GM21360 (cell line): Measurements from ENCODE around the gene PKD2.
A peak's percentile ranks its signal among the peaks of the same experiment; 100 is the strongest.

Experiments
- ATAC-seq: cut with Tn5 transposase; IDR thresholded peaks from one replicate; pipeline ENCODE4 v1.9.1; 2021; ENCODE audit warnings: mild to moderate bottlenecking, moderate library complexity; ENCODE audit not compliant: unreplicated experiment

Gene PKD2

DNA sequence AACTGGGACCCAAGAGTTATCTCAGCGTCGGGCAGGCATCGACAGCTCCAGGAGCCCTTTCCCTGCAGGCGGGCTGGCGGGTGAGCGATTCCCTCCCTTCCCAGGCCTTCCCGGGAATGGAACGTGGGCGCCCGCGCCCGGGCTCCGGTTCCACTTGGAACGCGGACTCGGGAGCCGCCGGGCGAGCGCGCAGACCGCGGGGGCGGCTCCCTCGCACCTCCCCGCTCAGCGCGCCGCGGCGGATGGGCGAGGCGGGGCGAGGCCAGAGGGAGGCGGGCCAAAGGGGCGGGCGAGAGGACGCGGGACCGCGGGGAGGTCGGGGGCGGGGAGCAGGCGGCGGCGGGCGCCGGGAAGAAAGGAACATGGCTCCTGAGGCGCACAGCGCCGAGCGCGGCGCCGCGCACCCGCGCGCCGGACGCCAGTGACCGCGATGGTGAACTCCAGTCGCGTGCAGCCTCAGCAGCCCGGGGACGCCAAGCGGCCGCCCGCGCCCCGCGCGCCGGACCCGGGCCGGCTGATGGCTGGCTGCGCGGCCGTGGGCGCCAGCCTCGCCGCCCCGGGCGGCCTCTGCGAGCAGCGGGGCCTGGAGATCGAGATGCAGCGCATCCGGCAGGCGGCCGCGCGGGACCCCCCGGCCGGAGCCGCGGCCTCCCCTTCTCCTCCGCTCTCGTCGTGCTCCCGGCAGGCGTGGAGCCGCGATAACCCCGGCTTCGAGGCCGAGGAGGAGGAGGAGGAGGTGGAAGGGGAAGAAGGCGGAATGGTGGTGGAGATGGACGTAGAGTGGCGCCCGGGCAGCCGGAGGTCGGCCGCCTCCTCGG lies at the start of gene PKD2:
Gene PKD2 (plus strand): TSS at position 332 of the 818 bp plus-strand sequence. CDS start 99 bp downstream, at position 431.
- ATAC-seq, result peak; percentile 85

DNA sequence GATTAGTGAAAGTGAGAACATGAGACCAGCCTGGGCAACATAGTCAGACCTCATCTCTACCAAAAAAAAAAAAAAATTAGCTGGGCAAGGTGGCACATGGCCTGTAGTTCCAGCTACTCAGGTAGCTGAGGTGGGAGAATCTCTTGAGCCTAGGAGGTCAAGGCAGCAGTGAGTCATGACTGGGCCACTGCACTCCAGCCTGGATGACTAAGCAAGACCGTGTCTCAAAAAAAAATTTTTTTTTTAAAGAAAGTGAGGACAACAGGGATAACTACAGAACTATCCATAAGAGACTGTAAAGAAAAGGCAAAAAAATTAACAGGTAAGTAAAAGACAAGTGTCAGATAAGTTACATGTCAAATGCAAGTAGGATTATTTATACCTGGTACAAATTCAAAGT lies 45.4 kb upstream of the PKD2 start:
- no peak for ATAC-seq

DNA sequence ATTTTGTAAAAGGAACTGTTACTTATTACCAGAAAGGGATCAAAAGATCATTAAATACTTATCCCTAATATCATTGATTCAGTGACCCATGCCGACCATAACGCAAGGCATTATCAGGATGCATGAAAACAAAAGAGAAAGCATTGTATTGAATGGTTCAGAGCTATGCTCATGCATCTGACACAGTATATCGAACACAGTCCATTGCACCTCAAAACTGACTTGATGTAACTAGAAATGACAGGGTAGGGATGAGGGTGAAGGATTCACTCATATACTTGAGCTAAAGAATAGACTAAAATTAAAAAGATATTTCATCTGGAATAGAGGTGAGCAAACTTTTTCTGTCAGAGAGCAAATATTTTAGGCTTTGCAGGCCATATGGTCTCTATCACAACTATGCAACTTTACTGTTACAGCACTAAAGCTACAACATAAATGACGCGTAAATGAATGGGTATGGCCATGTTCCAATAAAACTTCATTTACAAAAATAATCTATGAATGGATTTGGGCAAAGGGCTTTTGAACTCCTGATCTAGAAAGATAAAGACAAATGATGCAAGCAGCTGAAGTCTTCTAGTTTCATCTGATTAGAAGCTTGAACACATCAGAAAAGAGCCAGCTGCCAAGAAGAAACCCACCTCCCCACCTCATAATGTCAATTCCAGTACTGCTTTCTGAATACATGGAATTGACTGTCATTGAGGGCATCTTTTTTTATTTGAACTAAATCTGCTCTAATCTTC lies 44.9 kb upstream of the PKD2 start:
- ATAC-seq, result no peak

DNA sequence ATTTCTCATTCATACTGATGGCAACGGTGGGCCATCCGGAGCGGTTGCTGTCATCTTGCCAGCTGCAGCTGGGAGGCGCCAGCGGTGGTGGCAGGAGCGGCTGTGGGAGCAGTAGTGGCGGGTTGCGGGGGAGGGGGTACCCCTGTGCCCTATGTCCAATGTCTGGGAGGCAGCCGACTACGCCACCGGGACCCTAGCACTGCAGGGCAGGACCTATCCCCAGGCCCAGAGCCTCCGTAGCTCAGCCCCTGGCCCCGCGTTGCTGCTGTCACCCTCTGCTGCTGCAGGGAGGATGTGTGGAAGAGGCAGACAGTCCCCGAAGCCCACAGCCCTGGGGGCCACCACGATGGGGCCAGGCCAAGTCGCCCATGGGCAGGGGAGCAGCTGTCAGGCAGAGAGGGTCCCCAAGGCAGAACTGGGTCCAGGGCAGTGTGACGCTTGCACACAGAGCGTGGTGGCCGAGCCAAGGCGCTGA lies 41.9 kb upstream of the PKD2 start:
- no peak for ATAC-seq

DNA sequence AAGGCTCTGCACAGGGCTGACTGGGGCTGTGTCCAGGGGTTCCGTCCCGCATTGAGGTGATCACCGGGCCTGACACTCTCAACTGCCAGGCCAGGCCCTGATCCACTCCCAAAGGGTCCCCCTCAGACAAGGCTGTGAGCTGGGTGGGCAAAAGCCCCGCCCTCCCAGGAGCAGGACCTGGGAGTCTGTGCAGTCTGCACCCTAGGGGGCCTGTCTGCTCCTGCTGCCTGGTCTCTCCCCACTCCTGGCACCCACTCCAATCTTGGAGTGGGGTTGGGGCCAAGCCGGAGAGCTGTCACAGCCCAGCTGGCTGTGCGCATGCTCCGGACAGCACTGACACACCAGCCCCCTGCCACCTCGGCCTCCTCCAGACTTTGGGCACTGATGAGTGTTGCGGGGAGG lies 41.3 kb upstream of the PKD2 start:
- ATAC-seq, result no peak

DNA sequence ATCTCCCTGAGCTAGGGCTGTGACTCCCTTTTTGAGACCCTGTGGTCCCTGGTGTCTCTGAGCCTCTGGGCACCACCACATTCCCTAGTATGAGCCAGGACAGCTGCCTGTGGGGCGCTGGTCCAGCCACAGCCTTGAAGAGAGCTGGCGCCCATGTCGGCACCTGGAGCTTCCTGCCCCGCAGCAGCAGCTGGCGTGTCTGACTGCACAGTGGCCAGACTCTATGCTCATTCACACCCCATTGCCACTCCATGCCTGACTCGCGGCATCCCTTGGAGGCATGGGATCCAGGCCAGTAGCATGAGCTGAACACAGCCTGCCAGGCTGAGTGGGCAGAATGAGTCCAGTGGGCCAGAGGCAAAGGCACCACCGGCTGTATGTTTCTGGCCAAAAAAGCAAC lies 40.2 kb upstream of the PKD2 start:
- ATAC-seq, result no peak

DNA sequence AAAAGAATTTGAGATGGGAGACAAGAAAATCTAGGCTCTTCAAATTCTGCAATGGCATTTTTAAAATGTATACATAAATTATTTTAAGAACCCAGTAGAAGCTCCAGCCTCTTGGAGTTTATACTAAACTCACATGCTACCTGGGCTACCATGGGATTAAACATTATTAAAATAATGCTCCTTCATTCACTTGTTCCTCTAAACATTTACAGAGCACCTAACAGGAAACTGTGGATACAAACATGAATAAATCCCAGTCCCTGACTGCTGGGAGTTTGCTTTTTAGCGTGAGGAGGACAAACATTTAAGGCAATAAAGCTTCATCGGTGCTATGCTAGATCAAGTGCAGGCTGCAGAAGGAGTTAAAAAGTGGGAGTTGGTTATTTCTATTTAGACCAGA lies 37.3 kb upstream of the PKD2 start:
- ATAC-seq, result no peak

DNA sequence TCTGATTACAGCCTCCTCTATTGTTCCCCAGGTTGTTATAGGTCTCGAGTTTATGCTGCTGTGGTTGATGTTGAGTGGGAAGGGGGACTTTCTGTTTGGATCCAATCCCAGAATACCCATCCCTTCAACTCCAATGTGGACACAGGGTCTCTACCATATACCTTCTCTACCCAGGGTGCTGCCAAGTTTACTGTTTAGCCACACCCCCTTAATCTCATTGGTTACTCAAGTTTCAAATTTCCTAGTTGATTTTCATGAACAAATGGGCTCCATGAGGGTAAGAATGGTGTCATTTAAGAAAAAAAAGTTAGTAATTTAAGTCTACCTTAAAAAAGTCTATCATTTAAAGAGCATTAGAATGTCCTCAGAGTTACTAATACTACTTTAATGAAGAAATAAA lies 35.6 kb upstream of the PKD2 start:
- ATAC-seq, result no peak

DNA sequence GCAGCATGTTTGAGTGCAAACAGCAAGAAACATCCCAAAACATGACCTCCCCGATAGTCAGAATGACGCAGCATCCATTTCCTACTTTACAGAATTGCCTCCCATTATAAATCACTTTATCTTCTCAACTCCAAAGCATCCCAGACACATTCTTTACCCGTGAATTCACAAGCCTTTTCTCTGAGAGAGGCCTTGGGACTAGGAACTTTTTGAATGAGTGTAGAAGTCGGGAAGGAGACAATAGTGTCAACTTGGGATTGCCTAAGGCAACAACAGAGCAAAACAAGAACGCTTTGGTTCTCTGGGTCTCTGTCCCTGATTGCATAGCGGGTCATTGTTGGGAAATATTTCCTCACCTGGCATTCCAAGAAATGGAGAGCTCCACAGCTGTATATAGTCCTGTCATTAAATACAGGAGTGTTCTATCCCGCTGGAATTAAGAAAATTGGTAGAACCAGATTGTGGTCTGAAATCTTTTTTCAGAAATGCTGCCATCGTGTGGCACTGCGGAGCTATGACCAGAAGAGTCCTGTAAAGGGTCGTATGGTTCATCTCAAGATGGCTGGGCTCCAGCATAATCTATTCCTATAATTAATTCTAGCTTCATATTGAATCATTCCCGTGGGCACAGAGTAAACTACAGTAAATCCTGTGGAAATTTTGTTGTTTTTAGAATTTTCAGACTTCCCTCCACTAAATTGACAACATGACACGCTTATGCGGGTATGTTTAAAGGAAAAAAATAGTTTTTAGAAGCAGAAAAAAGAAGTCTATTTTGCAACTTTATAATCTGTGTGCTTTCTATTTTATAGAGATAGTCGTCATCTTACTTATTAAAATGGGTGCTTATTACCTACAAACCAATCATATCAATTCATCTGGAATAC lies 33.9 kb upstream of the PKD2 start:
- peak; percentile 86 for ATAC-seq

DNA sequence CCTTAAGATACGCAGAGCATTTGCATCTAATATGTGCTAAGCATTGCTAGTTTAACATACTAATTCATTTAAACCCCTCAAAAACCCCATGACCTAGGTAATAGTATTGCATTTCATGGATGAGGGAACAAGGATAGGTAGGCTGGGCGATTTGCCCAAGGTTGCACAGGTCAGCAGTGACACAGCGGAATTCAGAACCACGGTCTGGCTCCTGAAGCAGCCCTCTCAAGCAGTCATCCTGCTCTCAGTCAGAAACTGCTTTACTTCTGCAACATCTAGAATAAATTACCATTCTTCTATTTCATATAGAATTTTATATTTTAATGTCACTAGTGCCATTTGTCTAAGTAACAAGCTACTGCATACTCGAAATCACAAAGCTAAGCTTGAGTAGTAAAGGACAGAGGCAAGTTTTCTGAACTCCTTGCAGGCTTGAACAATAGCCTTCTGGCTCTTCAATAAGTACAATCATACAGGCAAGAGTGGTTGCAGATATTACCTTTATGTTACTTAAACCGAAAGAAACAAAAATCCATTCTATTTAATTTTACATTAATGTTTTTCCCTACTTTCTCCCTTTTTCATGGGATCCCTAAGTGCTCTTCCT lies 32.5 kb upstream of the PKD2 start:
- no peak for ATAC-seq

DNA sequence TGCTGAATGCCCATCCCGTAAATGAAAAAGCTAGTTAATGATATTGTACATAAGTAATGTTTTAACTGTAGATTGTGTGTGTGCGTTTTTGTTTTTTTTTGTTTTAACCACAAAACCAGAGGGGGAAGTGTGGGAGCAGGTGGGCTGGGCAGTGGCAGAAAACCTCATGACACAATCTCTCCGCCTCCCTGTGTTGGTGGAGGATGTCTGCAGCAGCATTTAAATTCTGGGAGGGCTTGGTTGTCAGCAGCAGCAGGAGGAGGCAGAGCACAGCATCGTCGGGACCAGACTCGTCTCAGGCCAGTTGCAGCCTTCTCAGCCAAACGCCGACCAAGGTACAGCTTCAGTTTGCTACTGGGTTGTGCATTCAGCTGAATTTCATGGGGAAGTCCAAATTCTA lies 32.0 kb upstream of the PKD2 start, which contains the start of gene SPP1:
Gene SPP1 (plus strand): TSS at position 249 of the 400 bp plus-strand sequence. CDS start 1,182 bp downstream, outside the sequence.
- ATAC-seq, result no peak

DNA sequence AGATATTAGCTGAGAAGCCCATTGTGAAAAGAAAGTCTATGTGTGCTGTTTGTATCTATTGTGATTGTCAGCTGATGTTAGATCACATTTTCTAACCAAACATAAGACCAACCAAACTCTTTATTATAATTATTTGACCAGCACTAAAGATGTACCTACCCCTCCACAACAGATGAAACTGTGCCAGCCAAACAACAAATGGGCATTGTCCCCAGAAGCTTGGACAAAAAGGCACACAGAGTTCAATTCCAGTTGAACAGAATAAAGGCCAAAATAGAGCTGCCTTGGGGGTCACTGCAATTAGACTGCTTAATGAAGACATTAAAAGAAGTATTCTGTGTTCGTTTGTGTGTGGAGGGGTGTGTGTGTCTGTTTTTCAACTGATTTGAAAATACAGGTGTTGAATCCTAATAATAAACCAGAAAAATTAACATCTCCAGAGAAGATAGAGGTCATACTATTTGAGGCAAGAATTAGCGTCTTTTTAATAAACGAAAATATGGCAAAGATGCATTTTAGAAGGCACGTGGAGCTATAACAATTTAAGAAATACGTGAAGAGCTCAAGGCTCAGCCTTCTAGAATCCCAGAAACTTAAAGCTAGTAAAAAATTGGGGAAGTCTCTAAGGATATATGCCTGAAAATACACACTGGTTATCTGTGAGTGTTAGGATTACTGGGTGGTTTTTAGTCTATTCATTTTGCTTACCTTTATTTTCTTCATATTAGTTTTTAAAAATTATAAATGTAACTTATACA lies 29.7 kb upstream of the PKD2 start:
- ATAC-seq, result no peak

DNA sequence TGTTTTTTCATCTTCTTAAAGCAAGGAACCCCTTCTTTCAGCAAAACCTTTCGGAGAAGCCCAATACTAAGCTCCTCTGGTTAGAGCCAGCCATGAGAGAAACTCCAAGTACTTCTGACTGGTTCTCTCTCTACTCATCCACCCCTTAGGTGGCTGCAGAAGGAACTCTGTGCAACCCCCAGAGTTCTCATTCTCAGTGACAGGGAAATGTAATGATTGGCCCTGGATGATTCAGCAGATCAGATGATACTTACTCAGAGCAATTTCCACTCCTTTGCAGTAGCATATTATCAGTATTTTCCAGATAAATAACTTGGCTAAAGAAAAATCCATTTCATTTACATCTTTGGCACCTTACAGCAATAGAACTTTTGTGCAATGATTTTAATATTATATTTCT lies 28.8 kb upstream of the PKD2 start:
- ATAC-seq, result no peak

DNA sequence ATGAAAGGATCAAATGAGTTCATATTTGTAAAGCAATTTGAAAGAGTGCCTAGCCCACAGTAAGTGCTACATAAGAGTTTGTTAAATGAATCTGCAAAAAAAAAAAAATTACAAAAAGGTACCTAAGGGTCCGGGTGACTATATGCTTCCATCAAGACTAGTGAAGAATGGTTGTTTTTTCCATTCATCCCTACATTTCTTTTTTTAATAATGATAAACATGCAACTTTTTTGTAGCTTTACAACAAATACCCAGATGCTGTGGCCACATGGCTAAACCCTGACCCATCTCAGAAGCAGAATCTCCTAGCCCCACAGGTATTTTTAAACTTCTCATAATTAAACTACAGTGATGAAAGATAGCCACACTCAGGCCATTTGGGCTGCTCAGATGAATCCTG lies 27.6 kb upstream of the PKD2 start:
- ATAC-seq, result no peak

DNA sequence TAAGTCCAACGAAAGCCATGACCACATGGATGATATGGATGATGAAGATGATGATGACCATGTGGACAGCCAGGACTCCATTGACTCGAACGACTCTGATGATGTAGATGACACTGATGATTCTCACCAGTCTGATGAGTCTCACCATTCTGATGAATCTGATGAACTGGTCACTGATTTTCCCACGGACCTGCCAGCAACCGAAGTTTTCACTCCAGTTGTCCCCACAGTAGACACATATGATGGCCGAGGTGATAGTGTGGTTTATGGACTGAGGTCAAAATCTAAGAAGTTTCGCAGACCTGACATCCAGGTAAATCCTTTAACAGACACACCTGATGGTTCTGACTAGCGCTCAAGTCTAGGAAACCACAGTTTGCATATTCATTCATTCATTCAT lies 25.9 kb upstream of the PKD2 start:
- no peak for ATAC-seq

DNA sequence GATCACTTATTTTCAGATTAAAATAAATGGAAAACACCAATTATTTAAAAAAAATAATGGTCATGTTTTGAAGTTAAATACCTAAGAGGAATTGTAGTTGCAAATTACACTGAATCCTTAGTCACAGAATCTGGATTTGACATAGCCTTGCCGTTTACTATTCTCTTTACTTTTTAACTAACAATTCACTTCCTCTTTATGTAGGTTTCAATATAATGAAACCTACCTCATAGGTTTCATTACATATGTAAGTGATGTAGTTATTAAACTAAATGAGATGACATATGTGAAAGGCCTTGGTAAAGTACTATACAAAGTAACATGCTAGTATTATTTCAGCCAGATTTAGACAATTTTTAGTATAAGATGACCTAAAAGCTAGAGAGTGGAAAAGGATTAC lies 25.4 kb upstream of the PKD2 start:
- no peak for ATAC-seq

DNA sequence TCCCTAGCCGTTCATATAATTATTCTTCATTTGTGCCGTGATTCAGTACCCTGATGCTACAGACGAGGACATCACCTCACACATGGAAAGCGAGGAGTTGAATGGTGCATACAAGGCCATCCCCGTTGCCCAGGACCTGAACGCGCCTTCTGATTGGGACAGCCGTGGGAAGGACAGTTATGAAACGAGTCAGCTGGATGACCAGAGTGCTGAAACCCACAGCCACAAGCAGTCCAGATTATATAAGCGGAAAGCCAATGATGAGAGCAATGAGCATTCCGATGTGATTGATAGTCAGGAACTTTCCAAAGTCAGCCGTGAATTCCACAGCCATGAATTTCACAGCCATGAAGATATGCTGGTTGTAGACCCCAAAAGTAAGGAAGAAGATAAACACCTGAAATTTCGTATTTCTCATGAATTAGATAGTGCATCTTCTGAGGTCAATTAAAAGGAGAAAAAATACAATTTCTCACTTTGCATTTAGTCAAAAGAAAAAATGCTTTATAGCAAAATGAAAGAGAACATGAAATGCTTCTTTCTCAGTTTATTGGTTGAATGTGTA lies 24.9 kb upstream of the PKD2 start:
- no peak for ATAC-seq

DNA sequence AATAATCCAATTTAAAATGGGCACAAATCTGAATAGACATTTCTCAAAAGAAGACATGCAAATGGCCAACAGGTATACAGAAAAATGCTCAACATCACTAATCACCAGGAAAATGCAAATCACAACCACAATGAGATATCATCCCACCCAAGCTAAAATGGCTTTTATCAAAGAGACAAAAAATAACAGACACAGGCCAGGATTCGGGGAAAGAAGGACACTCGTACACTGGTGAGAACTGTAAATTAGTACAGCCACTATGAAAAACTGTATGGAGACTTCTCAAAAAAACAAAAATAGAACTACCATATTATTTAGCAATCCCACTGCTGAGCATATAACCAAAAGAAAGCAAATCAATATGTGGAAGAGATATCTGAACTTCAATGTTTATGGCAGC lies 23.4 kb upstream of the PKD2 start:
- ATAC-seq, result no peak

DNA sequence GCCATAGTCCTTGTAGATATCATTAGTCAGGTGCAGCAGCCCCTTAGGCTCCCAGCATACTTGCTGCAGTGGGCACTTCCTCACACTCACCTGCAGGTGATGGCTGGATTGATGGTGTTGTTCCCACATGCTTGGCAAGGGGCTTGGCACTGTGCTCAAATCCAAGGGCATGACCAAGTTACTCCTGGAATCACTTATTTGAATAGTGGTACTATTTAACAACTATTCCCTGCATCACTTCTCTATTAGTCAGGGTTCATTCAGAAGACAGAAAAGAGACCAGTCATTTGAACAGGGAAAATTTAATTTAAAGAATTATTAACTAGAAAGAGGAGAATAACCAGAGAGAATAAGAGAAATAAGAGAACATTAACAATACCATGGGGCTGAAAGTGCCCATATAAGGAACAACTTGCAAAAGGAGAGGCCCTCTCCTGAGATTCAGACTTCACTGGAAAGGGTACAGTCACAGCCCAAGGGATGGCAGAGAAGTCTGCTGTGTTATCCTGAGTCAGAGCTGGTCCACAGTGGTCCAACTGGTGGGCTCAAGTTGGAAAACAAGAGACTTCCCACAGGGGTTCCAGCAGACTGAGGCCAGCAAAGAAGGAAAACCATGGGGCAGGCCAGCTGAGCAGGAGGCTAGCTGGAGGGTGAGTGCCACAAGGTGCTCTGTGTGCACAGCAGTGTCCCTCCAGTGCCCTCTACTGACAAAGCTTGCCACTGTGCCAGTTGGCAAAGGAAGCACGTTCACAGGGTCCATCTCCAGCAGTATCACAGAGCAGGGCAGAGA lies 22.1 kb upstream of the PKD2 start:
- peak; percentile 72 for ATAC-seq
